GM12892 (cell line): ENCODE data around the gene CCNE1.
"Not testable (repeated sequence)": the region's sequence is repeated elsewhere in the genome, so short reads cannot be mapped to it uniquely, and the experiment has no call there.

Experiments
- POLR2A ChIP-seq: IDR thresholded peaks from 2 replicates; pipeline ENCODE4 v1.6.1; 2011; ENCODE audit warnings: low read depth, low read length, control low read depth
- POLR2AphosphoS5 ChIP-seq: IDR thresholded peaks from 2 replicates; pipeline ENCODE4 v1.6.1; 2011; ENCODE audit warnings: low read depth, low read length, control low read depth
- TAF1 ChIP-seq: IDR thresholded peaks from 2 replicates; pipeline ENCODE4 v1.6.1; 2011; ENCODE audit warnings: low read depth, mild to moderate bottlenecking, control low read depth, low read length, borderline replicate concordance

- TF ChIP-seq POLR2A, POLR2AphosphoS5, TAF1: not testable (repeated sequence)
Measured at GRCh38 chr19:29794490-29794889, 17.3 kb upstream of the CCNE1 start.
